WTC11 (cell line): ENCODE results near the gene TSPAN18. TPM values are rescaled to one million over a fixed set of nuclear protein-coding genes. Genes with fewer than 3 reads are reported as not detected.

Experiments
- ATAC-seq: fragments of 200-7000 bp; cut with Tn5 transposase; 2 replicates; pipeline ENCODE4 v1.10.0; 2021; ENCODE audit warnings: mild to moderate bottlenecking, moderate library complexity
- CTCF ChIA-PET: fragments of 300-600 bp; sonication (Branson Sonifier 250); formaldehyde crosslinking; loops from one replicate; lab custom pipeline; 2021; ENCODE audit warnings: antibody characterized with exemption; lab: Charles Lee
- POLR2A ChIA-PET: fragments of 350-600 bp; sonication (Branson Sonifier 250); formaldehyde crosslinking; loops from one replicate; lab custom pipeline; 2021; ENCODE audit warnings: antibody characterized with exemption; lab: Charles Lee
- DNase-seq: peaks from one replicate; pipeline ENCODE4 v3.0.0; 2021; ENCODE audit warnings: low spot score
- H3K27ac Mint-ChIP-seq: 2 replicates; pipeline ENCODE4 v1.8.0; 2021; ENCODE audit warnings: mixed read lengths
- H3K27me3 Mint-ChIP-seq: 2 replicates; pipeline ENCODE4 v1.8.0; 2021; ENCODE audit warnings: low read depth, mild to moderate bottlenecking, moderate library complexity, mixed read lengths
- H3K36me3 Mint-ChIP-seq: 2 replicates; pipeline ENCODE4 v1.8.0; 2021; ENCODE audit warnings: mixed read lengths
- H3K4me1 Mint-ChIP-seq: 2 replicates; pipeline ENCODE4 v1.8.0; 2022; ENCODE audit warnings: mixed read lengths
- H3K4me3 Mint-ChIP-seq: 2 replicates; pipeline ENCODE4 v1.8.0; 2021; ENCODE audit warnings: mild to moderate bottlenecking, moderate library complexity, mixed read lengths
- H3K9me3 Mint-ChIP-seq: 2 replicates; pipeline ENCODE4 v1.8.0; 2021; ENCODE audit warnings: mixed read lengths
- ARID4B ChIP-seq: sonication (generic); formaldehyde crosslinking; IDR thresholded peaks from 2 replicates; pipeline ENCODE4 v1.8.0; 2023; ENCODE audit warnings: missing genetic modification reagents, mild to moderate bottlenecking, borderline replicate concordance
- ATF2 ChIP-seq: sonication (generic); formaldehyde crosslinking; IDR thresholded peaks from 2 replicates; pipeline ENCODE4 v1.8.1; 2022; ENCODE audit warnings: low read depth, missing genetic modification reagents, borderline replicate concordance
- ATF6 ChIP-seq: sonication (generic); formaldehyde crosslinking; IDR thresholded peaks from 2 replicates; pipeline ENCODE4 v1.8.1; 2023; ENCODE audit warnings: mild to moderate bottlenecking, missing genetic modification reagents
- CBFB ChIP-seq: sonication (generic); formaldehyde crosslinking; IDR thresholded peaks from 2 replicates; pipeline ENCODE4 v1.8.1; 2022; ENCODE audit warnings: mild to moderate bottlenecking, low read depth, missing genetic modification reagents
- E2F5 ChIP-seq: sonication (generic); formaldehyde crosslinking; IDR thresholded peaks from 2 replicates; pipeline ENCODE4 v1.8.1; 2022; ENCODE audit warnings: mild to moderate bottlenecking, moderate library complexity, missing genetic modification reagents
- FOXP1 ChIP-seq: sonication (generic); formaldehyde crosslinking; IDR thresholded peaks from 2 replicates; pipeline ENCODE4 v1.8.0; 2022; ENCODE audit warnings: missing genetic modification reagents, mild to moderate bottlenecking, moderate library complexity, borderline replicate concordance
- FOXP4 ChIP-seq: sonication (generic); formaldehyde crosslinking; IDR thresholded peaks from 2 replicates; pipeline ENCODE4 v1.8.0; 2022; ENCODE audit warnings: mild to moderate bottlenecking, missing genetic modification reagents
- GTF2I ChIP-seq: fragments of 250-450 bp; sonication (Bioruptor Pico); conservative IDR thresholded peaks from 2 replicates; pipeline ENCODE4 v1.4.0; 2021; ENCODE audit warnings: mild to moderate bottlenecking
- IRF1 ChIP-seq: sonication (generic); formaldehyde crosslinking; IDR thresholded peaks from 2 replicates; pipeline ENCODE4 v1.8.0; 2023; ENCODE audit warnings: missing genetic modification reagents
- IRF2 ChIP-seq: sonication (generic); formaldehyde crosslinking; IDR thresholded peaks from 2 replicates; pipeline ENCODE4 v1.8.0; 2022; ENCODE audit warnings: low read depth, missing genetic modification reagents, borderline replicate concordance
- MAX ChIP-seq: sonication (generic); formaldehyde crosslinking; IDR thresholded peaks from 2 replicates; pipeline ENCODE4 v1.8.0; 2022; ENCODE audit warnings: mild to moderate bottlenecking, missing genetic modification reagents
- MLX ChIP-seq: sonication (generic); formaldehyde crosslinking; IDR thresholded peaks from 2 replicates; pipeline ENCODE4 v1.8.1; 2023; ENCODE audit warnings: mild to moderate bottlenecking, missing genetic modification reagents, moderate library complexity
- NFE2L1 ChIP-seq: sonication (generic); formaldehyde crosslinking; IDR thresholded peaks from 2 replicates; pipeline ENCODE4 v1.8.1; 2023; ENCODE audit warnings: missing genetic modification reagents
- NR2C2 ChIP-seq: sonication (generic); formaldehyde crosslinking; IDR thresholded peaks from 2 replicates; pipeline ENCODE4 v1.8.0; 2022; ENCODE audit warnings: mild to moderate bottlenecking, missing genetic modification reagents
- TEAD4 ChIP-seq: sonication (generic); formaldehyde crosslinking; IDR thresholded peaks from 2 replicates; pipeline ENCODE4 v1.8.0; 2022; ENCODE audit warnings: mild to moderate bottlenecking, missing genetic modification reagents
- TP53 ChIP-seq: sonication (generic); formaldehyde crosslinking; IDR thresholded peaks from 2 replicates; pipeline ENCODE4 v1.8.1; 2023; ENCODE audit warnings: mild to moderate bottlenecking, missing genetic modification reagents
- USF2 ChIP-seq: sonication (generic); formaldehyde crosslinking; IDR thresholded peaks from 2 replicates; pipeline ENCODE4 v1.8.1; 2023; ENCODE audit warnings: mild to moderate bottlenecking, missing genetic modification reagents, moderate library complexity
- ZNF138 ChIP-seq: sonication (generic); formaldehyde crosslinking; conservative IDR thresholded peaks from 2 replicates; pipeline ENCODE4 v1.8.1; 2022; ENCODE audit warnings: mild to moderate bottlenecking, moderate library complexity, missing genetic modification reagents
- ZNF263 ChIP-seq: sonication (generic); formaldehyde crosslinking; IDR thresholded peaks from 2 replicates; pipeline ENCODE4 v1.8.1; 2022; ENCODE audit warnings: low read depth, mild to moderate bottlenecking, moderate library complexity, missing genetic modification reagents
- total RNA-seq: library from RNA; stranded (reverse); gene quantifications from 3 replicates; pipeline ENCODE4 v1.2.3, GENCODE V29; 2021

TSPAN18 gene
- total RNA-seq, 1 experiment from 2014 or later: 44.7 TPM

GRCh38 chr11:44942029-44942955 lies 215.5 kb downstream of the TSPAN18 start:
- no peak for TF ChIP-seq ZNF138 (CRISPR knock-in tag)
- no peak for TF ChIP-seq ATF2 (CRISPR knock-in tag)
- no peak for TF ChIP-seq IRF2 (CRISPR knock-in tag)
- TF ChIP-seq E2F5 (CRISPR knock-in tag): no peak
- TF ChIP-seq FOXP4: no peak
- TF ChIP-seq TEAD4 (CRISPR knock-in tag): no peak
- TF ChIP-seq ATF6 (CRISPR knock-in tag): no peak
- no peak for TF ChIP-seq TP53 (CRISPR knock-in tag)
- TF ChIP-seq IRF1 (CRISPR knock-in tag): no peak
- TF ChIP-seq ZNF263 (CRISPR knock-in tag): no peak
- TF ChIP-seq GTF2I (CRISPR knock-in tag): no peak
- no peak for TF ChIP-seq MAX (CRISPR knock-in tag)
- no peak for TF ChIP-seq FOXP1 (CRISPR knock-in tag)
- ChIA-PET POLR2A (interaction anchor here (0.6 kb wide), 1 partner anchor 159 kb away, joined by 3 read pairs; no protein-coding TSS in a partner anchor), CTCF (interaction anchor here (0.9 to 9.2 kb wide), 7 partner anchors 8 to 213 kb away, joined by 3 to 361 read pairs (median 4); no protein-coding TSS in a partner anchor)
- Mint-ChIP-seq H3K27me3 (no peaks in the 10 kb centered on the region), H3K36me3 (peaks cover 5% of the 10 kb centered on the region), H3K4me1 (peaks cover 43% of the 10 kb centered on the region), H3K27ac (no peak overlapping the region; the same call in none of the 2 replicates), H3K9me3 (peaks cover 4% of the 10 kb centered on the region), H3K4me3 (no peak overlapping the region)
- ATAC-seq (no peak), DNase-seq (no peak)

- H3K4me1 Mint-ChIP-seq: peaks cover 50% of the 10 kb centered on the region
- DNase-seq (no peak), ATAC-seq (no peak)
- no peaks in the 10 kb centered on the region for H3K27me3 Mint-ChIP-seq
- H3K36me3 Mint-ChIP-seq: peaks cover 5% of the 10 kb centered on the region
- 0 out of 2 replicates have a peak overlapping the region, but pooled peaks have one; percentile 71 for H3K27ac Mint-ChIP-seq
- no peak overlapping the region for H3K4me3 Mint-ChIP-seq
- H3K9me3 Mint-ChIP-seq: peaks cover 4% of the 10 kb centered on the region
- ChIA-PET CTCF (interaction anchor here (0.9 to 6.5 kb wide), 8 partner anchors 12 to 168 kb away, joined by 3 to 55 read pairs (median 10); no protein-coding TSS in a partner anchor), POLR2A (interaction anchor here (0.6 kb wide), 1 partner anchor 158 kb away, joined by 3 read pairs; no protein-coding TSS in a partner anchor)
- TF ChIP-seq MLX (CRISPR knock-in tag) (no peak), ARID4B (no peak), USF2 (CRISPR knock-in tag) (no peak), NR2C2 (CRISPR knock-in tag) (no peak), NFE2L1 (CRISPR knock-in tag) (no peak), CBFB (CRISPR knock-in tag) (no peak)
Observed at GRCh38 chr11:44943118-44943517, 216.4 kb downstream of the TSPAN18 start.
